ENCODE results near the gene FER. TPM values are rescaled to one million over a fixed set of nuclear protein-coding genes. Genes with fewer than 3 reads are reported as not detected.
"Not testable (repeated sequence)": the region's sequence is repeated elsewhere in the genome, so short reads cannot be mapped to it uniquely, and the experiment has no call there.

Gene FER
- total RNA-seq, 2 experiments from 2014 or later: 4.0 to 5.2 TPM

DNA sequence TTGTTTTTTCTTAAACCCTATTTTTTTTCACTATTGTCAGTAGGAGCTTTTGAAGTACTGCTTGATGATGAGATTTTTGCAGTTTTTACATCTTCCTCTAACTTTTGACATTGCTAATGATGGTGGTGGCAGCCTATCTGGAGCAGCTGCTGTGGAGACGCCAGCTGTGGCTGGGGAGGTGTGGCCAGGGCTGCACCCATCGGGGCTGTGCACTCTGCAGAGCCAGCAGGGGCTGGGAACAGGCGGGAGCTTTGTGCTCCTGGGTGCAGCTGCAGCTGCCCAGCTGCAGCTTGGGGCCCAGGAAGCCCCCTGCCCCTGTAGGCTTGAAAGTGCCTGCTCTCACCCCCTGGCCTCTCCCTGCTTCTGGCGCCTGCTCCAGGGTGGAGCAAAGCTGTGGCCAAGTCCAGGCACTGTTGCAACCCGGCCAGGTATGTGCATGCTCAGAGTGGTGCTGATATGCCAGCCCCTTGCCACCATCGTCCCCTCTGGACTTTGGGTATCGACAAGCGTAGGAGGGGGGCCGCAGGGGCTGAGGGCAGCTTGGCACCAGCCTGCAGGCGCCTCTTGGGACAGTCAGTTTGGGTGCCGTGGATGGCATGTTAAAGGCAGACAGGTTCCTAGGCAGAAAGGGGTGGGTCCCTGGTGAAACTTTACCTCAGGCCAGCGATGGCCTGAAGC, 39.2 kb downstream of the FER start:
- no peak overlapping the region for H3K27ac Mint-ChIP-seq
- no peaks in the 10 kb centered on the region for H3K4me1 Mint-ChIP-seq
- H3K27me3 Mint-ChIP-seq: no peaks in the 10 kb centered on the region
- no peaks in the 10 kb centered on the region for H3K9me3 Mint-ChIP-seq
- no peak overlapping the region for H3K4me3 Mint-ChIP-seq
- CTCF ChIA-PET: no interaction called here
- no peaks in the 10 kb centered on the region for H3K36me3 Mint-ChIP-seq (ENCODE audit: low read depth)
- POLR2A ChIA-PET: no interaction called here
- DNase-seq: no peak

DNA sequence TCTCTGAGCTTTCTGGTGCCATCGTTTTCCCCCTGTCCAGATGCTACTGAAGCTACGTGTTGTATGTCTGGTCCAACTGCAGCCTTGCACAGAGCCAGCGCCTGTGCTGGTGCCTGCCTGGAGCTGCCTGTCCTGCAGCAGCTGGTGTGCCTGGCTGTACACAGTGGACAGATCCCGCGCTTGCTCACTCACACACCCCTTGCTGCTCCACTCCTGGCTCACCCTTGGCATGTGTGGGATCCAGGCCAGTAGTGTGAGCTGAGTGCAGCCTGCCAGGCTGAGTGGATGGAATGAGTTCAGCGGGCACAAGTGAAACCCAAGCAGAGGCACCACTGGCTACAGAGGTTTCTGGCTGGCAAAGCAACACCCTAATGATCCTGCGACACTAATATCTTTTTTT, 40.4 kb downstream of the FER start:
- Mint-ChIP-seq H3K27me3 (no peaks in the 10 kb centered on the region), H3K36me3 (ENCODE audit: low read depth) (no peaks in the 10 kb centered on the region), H3K4me1 (no peaks in the 10 kb centered on the region), H3K27ac (no peak overlapping the region), H3K9me3 (no peaks in the 10 kb centered on the region), H3K4me3 (no peak overlapping the region)
- DNase-seq: no peak
- CTCF ChIA-PET: no interaction called here
- POLR2A ChIA-PET: interaction anchor here (0.7 kb wide), 1 partner anchor 23 kb away, joined by 3 read pairs; no protein-coding TSS in a partner anchor

DNA sequence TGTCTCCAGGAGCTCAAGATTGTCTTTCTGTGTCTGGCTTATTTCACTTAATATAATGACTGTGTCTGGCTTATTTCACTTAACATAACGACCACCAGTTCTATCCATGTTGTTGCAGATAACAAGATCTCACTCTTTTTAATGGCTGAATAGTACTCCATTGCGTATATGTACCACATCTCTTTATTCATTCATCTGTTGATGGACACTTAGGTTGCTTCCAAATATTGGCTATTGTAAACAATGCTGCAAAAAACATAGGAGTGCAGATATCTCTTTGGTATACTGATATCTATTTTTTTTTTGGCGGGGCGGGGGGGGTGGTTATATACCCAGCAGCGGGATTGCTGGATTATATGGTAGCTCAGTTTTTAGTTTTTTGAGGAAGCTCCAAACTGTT, 45.5 kb downstream of the FER start:
- POLR2A ChIA-PET: no interaction called here

DNA sequence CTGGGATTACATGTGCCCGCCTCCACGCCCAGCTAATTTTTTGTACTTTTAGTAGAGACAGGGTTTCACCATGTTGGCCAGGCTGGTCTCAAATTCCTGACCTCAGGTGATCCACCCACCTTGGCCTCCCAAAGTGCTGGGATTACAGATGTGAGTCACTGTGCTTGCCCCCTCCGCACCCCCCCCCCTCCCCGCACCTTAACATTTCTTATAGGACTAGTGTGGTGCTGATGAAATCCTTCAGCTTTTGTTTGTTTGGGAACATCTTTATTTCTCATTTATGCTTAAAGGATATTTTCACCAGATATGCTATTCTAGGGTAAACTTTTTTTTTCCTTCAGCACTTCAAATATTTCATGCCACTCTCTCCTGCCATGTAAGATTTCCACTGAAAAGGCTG, 46.7 kb downstream of the FER start:
- POLR2A ChIA-PET; DNase-seq; H3K27ac Mint-ChIP-seq; H3K4me3 Mint-ChIP-seq; CTCF ChIA-PET; H3K4me1 Mint-ChIP-seq; H3K9me3 Mint-ChIP-seq; H3K27me3 Mint-ChIP-seq; H3K36me3 Mint-ChIP-seq (ENCODE audit: low read depth): not testable (repeated sequence)

More for the DNA sequence above, 45.5 kb downstream of the FER start:
- H3K4me3 Mint-ChIP-seq: no peak overlapping the region
- H3K9me3 Mint-ChIP-seq: peaks cover 3% of the 10 kb centered on the region
- no peaks in the 10 kb centered on the region for H3K4me1 Mint-ChIP-seq
- no peaks in the 10 kb centered on the region for H3K27me3 Mint-ChIP-seq
- CTCF ChIA-PET: interaction anchor here (1.1 kb wide), 1 partner anchor 23 kb away, joined by 4 read pairs; no protein-coding TSS in a partner anchor
- no peak overlapping the region for H3K27ac Mint-ChIP-seq
- no peak for DNase-seq
- H3K36me3 Mint-ChIP-seq (ENCODE audit: low read depth): no peaks in the 10 kb centered on the region

DNA sequence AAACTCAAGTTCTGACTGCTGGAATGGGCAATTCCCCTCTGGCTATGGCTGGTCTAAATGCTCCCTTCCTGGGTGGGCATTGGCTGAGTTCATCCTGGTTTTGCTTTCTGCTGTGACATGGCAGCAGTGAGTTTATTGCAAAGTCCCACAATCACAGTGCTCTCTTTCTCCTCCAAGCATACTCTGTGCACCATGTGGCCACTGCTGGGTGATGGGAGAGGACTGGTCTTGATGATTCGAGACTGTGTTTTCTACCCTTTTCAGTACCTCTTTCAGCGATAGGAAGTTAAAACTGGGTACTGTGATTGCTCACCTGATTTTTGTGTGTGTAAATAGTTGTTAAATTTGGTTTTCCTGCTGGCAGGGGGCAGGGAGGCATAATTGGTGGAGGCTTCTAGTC, 49.7 kb downstream of the FER start:
- no peaks in the 10 kb centered on the region for H3K27me3 Mint-ChIP-seq
- POLR2A ChIA-PET: no interaction called here
- CTCF ChIA-PET: no interaction called here
- H3K4me3 Mint-ChIP-seq: no peak overlapping the region
- no peak overlapping the region for H3K27ac Mint-ChIP-seq
- H3K36me3 Mint-ChIP-seq (ENCODE audit: low read depth): peaks cover under 1% of the 10 kb centered on the region
- DNase-seq: no peak
- no peaks in the 10 kb centered on the region for H3K4me1 Mint-ChIP-seq
- peaks cover 3% of the 10 kb centered on the region for H3K9me3 Mint-ChIP-seq

DNA sequence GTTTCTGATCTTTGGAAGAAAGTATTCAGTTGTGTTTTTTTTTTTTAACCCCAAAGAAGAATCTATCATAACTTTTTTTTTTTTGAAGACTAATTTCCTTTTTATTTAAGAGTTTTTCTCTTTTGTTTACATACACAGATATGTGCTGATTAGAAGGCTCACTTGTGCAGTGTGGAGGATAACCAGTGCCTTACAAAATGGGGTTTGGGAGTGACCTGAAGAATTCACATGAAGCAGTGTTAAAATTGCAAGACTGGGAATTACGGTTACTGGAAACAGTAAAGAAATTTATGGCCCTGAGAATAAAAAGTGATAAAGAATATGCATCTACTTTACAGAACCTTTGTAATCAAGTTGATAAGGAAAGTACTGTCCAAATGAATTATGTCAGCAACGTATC, 50.3 kb downstream of the FER start:
- ChIA-PET POLR2A (interaction anchor here (0.6 kb wide), 1 partner anchor 96 kb away, joined by 4 read pairs; no protein-coding TSS in a partner anchor), CTCF (no interaction called here)
- Mint-ChIP-seq H3K4me1 (no peaks in the 10 kb centered on the region), H3K9me3 (peaks cover 5% of the 10 kb centered on the region), H3K36me3 (ENCODE audit: low read depth) (peaks cover 2% of the 10 kb centered on the region), H3K27me3 (no peaks in the 10 kb centered on the region), H3K4me3 (no peak overlapping the region), H3K27ac (no peak overlapping the region)
- DNase-seq: no peak

DNA sequence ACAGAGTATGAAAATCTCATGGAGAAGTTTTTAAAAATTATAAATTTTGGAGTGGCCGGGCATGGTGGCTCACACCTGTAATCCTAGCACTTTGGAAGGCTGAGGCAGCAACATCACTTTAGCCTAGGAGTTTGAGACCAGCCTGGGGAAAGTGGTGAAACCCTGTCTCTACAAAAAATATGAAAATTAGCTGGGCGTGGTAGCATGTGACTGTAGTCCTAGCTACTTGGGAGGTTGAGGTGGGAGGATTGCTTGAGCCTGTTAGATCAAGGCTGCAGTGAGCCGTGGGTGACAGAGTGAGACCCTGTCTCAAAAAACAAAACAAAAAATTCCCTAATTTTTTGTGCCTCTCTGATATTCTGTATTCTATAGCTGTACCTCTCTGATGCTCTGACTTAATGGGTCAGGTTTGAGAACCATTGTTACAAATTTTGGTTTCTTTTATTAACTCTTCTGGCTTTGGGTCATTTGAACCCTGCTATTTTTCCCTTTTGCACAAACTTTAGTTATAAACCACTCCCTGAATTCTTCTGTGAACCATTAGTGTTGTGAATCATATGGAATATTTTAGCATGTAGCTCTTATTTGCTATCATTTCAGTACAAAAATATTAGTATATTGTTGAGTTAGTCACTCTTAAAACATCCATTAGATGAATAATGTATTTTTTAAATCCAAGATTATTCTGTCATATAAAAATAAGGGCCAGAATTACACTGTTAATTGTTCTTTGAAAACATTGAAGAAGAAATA, 51.0 kb downstream of the FER start:
- Mint-ChIP-seq H3K36me3 (ENCODE audit: low read depth) (peaks cover 2% of the 10 kb centered on the region), H3K4me1 (no peaks in the 10 kb centered on the region), H3K27me3 (no peaks in the 10 kb centered on the region), H3K4me3 (no peak overlapping the region), H3K9me3 (peaks cover 11% of the 10 kb centered on the region), H3K27ac (no peak overlapping the region)
- ChIA-PET POLR2A (interaction anchor here (0.6 kb wide), 1 partner anchor 96 kb away, joined by 4 read pairs; no protein-coding TSS in a partner anchor), CTCF (no interaction called here)
- DNase-seq: no peak

DNA sequence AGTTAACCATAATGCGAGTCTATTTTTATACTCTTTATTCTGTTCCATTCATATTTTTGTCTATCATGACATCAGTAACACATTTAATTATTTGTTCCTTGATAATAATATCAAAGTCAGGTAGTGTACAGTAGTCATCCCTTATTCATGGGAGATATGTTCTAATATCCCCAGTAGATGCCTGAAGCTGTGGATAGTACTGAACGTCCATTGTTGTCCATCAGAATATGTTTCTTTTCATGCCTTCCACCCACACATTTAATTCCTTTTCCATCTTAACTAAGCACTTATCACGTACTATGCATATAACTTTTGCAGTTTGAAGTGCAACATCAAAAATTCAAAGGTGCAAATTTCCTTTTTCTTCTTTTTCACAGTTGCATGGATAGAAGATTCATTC, 53.6 kb downstream of the FER start:
- H3K27me3 Mint-ChIP-seq: no peaks in the 10 kb centered on the region
- H3K9me3 Mint-ChIP-seq: peaks cover 19% of the 10 kb centered on the region
- H3K4me3 Mint-ChIP-seq: no peak overlapping the region
- H3K27ac Mint-ChIP-seq: no peak overlapping the region
- H3K36me3 Mint-ChIP-seq (ENCODE audit: low read depth): peaks cover 2% of the 10 kb centered on the region
- no peaks in the 10 kb centered on the region for H3K4me1 Mint-ChIP-seq
- POLR2A ChIA-PET: no interaction called here
- CTCF ChIA-PET: no interaction called here
- no peak for DNase-seq

DNA sequence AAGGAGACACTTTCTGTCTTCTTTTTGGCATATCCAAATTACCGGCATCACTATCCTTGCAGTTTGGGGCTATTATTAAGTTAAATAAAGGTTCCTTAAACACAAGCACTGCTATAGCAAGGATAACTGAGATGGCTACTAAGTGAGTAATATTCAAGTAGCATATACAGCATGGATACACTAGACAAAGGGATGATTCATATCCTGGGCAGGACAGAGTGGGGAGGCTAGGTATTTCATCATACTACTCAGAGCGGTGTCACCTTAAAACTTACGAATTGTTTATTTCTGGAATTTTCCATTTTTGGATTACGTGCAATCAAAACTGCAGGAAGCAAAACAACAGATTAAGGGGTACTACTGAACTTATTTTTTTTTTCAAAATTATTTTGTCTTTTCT, 54.1 kb downstream of the FER start:
- Mint-ChIP-seq H3K27ac (no peak overlapping the region), H3K9me3 (peaks cover 19% of the 10 kb centered on the region), H3K36me3 (ENCODE audit: low read depth) (peaks cover 2% of the 10 kb centered on the region), H3K27me3 (no peaks in the 10 kb centered on the region), H3K4me3 (no peak overlapping the region), H3K4me1 (no peaks in the 10 kb centered on the region)
- ChIA-PET CTCF (no interaction called here), POLR2A (no interaction called here)
- no peak for DNase-seq

DNA sequence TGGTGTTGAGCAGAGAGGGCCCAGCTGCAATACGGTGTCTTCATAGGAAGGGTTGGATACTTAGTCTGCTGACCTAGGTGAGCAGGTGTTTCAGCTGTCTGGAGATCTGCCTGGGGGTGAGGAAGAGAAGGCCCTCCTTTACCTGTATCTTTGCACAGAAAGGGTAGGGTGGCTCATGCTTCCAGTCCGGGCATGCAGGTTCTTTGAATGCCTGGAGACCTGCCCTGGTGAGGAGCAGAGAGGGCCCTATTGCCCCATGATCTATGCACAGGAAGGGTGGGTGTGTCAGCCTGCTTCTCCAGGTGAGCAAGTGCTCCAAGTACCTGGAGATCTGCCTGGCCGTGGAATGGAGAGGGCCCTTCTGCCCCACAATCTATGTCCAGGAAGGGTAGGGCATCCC, 63.0 kb downstream of the FER start:
- peaks cover 15% of the 10 kb centered on the region for H3K9me3 Mint-ChIP-seq
- no peaks in the 10 kb centered on the region for H3K36me3 Mint-ChIP-seq (ENCODE audit: low read depth)

DNA sequence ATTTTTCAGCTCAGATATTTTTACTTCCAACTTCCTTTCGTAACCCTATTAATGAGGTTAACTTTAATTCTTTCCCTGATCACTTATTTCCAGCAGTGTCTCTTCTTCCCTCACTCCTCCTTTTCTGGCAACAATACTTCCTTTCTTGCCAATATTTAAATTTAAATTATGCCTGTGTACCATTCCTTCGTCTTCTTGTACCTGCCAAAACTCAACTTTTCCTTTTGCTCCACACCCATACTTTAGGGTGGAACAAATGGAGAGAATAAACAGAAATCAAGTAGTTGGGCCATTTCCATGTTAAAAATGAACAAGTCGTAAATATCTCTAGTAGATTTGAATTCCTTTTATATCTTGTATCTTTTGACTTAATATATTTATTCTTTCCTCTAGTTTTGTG, 66.0 kb downstream of the FER start:
- peaks cover 9% of the 10 kb centered on the region for H3K9me3 Mint-ChIP-seq
- no peaks in the 10 kb centered on the region for H3K27me3 Mint-ChIP-seq
- H3K36me3 Mint-ChIP-seq (ENCODE audit: low read depth): no peaks in the 10 kb centered on the region
- no peak overlapping the region for H3K27ac Mint-ChIP-seq
- POLR2A ChIA-PET: no interaction called here
- DNase-seq: no peak
- H3K4me3 Mint-ChIP-seq: no peak overlapping the region
- CTCF ChIA-PET: no interaction called here
- H3K4me1 Mint-ChIP-seq: peaks cover 4% of the 10 kb centered on the region

More for the DNA sequence above, 63.0 kb downstream of the FER start:
- no peak overlapping the region for H3K27ac Mint-ChIP-seq
- H3K27me3 Mint-ChIP-seq: no peaks in the 10 kb centered on the region
- H3K4me1 Mint-ChIP-seq: no peaks in the 10 kb centered on the region
- CTCF ChIA-PET: no interaction called here
- POLR2A ChIA-PET: no interaction called here
- no peak for DNase-seq
- H3K4me3 Mint-ChIP-seq: no peak overlapping the region

DNA sequence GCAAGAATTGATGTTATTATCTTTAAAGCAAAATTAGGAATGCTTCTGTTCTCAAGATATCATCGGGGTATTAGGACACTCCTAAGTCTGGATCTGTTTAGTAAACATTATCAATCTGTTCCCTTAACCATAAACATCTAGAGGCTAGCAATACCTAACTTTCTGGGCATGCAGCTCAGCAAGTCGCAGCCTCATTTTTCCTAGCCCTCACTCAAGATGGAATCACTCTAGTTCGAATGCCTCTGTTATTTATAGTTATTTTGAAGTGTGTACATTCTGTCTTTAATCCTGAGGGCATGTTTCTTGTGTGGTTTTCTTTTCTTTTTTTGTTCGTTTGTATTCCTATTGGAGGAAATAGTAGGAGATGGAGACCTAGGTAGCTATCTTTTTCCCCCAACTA, 66.9 kb downstream of the FER start:
- Mint-ChIP-seq H3K4me3 (no peak overlapping the region), H3K36me3 (ENCODE audit: low read depth) (no peaks in the 10 kb centered on the region), H3K4me1 (peaks cover 4% of the 10 kb centered on the region), H3K27ac (no peak overlapping the region), H3K9me3 (peaks cover 6% of the 10 kb centered on the region), H3K27me3 (no peaks in the 10 kb centered on the region)
- no peak for DNase-seq
- POLR2A ChIA-PET: no interaction called here
- CTCF ChIA-PET: no interaction called here

DNA sequence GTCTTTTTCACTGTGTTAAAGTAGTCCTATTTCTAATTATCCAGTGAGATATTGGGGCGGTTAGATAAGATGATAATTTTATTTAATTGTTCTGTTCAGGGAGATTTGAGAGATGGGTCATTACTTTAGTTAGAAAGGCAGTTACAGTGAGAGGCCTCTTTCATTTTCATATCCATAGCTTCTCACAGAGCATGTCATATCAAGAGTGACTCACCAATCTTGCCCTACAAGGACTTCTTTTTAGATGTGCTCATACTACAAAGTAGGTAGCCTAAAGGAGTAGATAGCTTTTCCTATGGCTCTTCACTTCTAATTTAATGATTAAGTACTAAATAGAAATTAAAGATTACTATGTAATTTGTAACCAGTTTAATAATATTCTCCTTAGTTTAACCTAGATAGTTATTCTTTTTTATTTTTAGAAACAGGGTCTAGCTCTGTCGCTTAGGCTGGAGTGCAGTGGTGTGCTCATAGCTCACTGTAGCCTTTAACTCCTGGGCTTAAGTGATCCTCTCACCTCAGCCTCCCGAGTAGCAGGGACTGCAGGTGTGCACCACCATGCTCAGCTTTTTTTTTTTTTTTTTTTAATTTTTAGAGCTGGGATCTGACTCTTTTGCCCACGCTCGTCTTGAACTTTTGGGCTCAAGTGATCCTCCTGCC, 71.0 kb downstream of the FER start:
- H3K4me3 Mint-ChIP-seq: no peak overlapping the region
- no peak overlapping the region for H3K27ac Mint-ChIP-seq
- ChIA-PET CTCF (interaction anchor here (0.6 kb wide), 1 partner anchor 50 kb away, joined by 3 read pairs; no protein-coding TSS in a partner anchor), POLR2A (no interaction called here)
- H3K27me3 Mint-ChIP-seq: no peaks in the 10 kb centered on the region
- H3K36me3 Mint-ChIP-seq (ENCODE audit: low read depth): no peaks in the 10 kb centered on the region
- H3K4me1 Mint-ChIP-seq: peaks cover 4% of the 10 kb centered on the region
- no peaks in the 10 kb centered on the region for H3K9me3 Mint-ChIP-seq
- no peak for DNase-seq
